ENCODE results near the gene DYDC2. TPM values are rescaled to one million over a fixed set of nuclear protein-coding genes. Genes with fewer than 3 reads are reported as not detected.

Gene DYDC2
- total RNA-seq = not detected

- TF ChIP-seq CTCF (IDR thresholded peaks at IDR 0.05) = no peak
- ATAC-seq (ENCODE audit: low FRiP score) = peak; percentile 22
- no peak for DNase-seq (ENCODE audit: low spot score)
Observed at GRCh38 chr10:80356563-80356988, at the start of gene DYDC2, which contains the start of gene DYDC1. TSS of gene DYDC2 (plus strand) at chr10:80356781. CDS start at chr10:80362444, 5,663 bp downstream. TSS of gene DYDC1 (minus strand) at chr10:80356755. CDS start at chr10:80352601, 4,154 bp downstream.

GRCh38 chr10:80313523-80313922 lies 43.1 kb upstream of the DYDC2 start:
- no peak for TF ChIP-seq CTCF (IDR thresholded peaks at IDR 0.05)
- no peak for DNase-seq (ENCODE audit: low spot score)
- no peak for ATAC-seq (ENCODE audit: low FRiP score)

- ATAC-seq (ENCODE audit: low FRiP score) = no peak
- no peak for DNase-seq (ENCODE audit: low spot score)
- no peak for TF ChIP-seq CTCF (IDR thresholded peaks at IDR 0.05)
Observed at GRCh38 chr10:80315391-80315790, 41.2 kb upstream of the DYDC2 start.

- TF ChIP-seq CTCF (IDR thresholded peaks at IDR 0.05) = no peak
- no peak for DNase-seq (ENCODE audit: low spot score)
- no peak for ATAC-seq (ENCODE audit: low FRiP score)
Observed at GRCh38 chr10:80318742-80319141, 37.8 kb upstream of the DYDC2 start.

- DNase-seq (ENCODE audit: low spot score) = no peak
- no peak for TF ChIP-seq CTCF (IDR thresholded peaks at IDR 0.05)
- no peak for ATAC-seq (ENCODE audit: low FRiP score)
Observed at GRCh38 chr10:80319318-80319717, 37.3 kb upstream of the DYDC2 start.

GRCh38 chr10:80319725-80320290 lies 36.8 kb upstream of the DYDC2 start:
- DNase-seq (ENCODE audit: low spot score) = no peak
- TF ChIP-seq CTCF (IDR thresholded peaks at IDR 0.05) = no peak
- ATAC-seq (ENCODE audit: low FRiP score) = no peak

- no peak for ATAC-seq (ENCODE audit: low FRiP score)
- TF ChIP-seq CTCF (IDR thresholded peaks at IDR 0.05) = no peak
Observed at GRCh38 chr10:80320377-80320776, 36.2 kb upstream of the DYDC2 start.

More at GRCh38 chr10:80320377-80320776, 36.2 kb upstream of the DYDC2 start:
- no peak for DNase-seq (ENCODE audit: low spot score)

All from omental fat pad (tissue), 4 donors.